MM.1S (cell line): Measurements from ENCODE around the gene ITPR1.

Experiments
- DNase-seq: peaks from one replicate; pipeline ENCODE4 v3.0.0-alpha.2; 2015
- H2AFZ ChIP-seq: fragments of 300-600 bp; sonication (generic); 2 replicates; pipeline ENCODE4 v1.6.0; 2016; ENCODE audit warnings: antibody characterized with exemption, low read length
- H3F3A ChIP-seq: fragments of 300-600 bp; sonication (generic); 2 replicates; pipeline ENCODE4 v1.6.1; 2016; ENCODE audit warnings: mild to moderate bottlenecking, antibody characterized with exemption, low read length, moderate library complexity, mixed read lengths; ENCODE audit not compliant: insufficient read depth
- H3K27ac ChIP-seq: fragments of 300-600 bp; sonication (generic); 2 replicates; pipeline ENCODE4 v1.5.1; 2016; ENCODE audit warnings: mild to moderate bottlenecking, low read length
- H3K27me3 ChIP-seq: fragments of 300-600 bp; sonication (generic); replicated peaks from 2 replicates; pipeline ENCODE4 v1.6.0; 2016; ENCODE audit warnings: low read length; ENCODE audit not compliant: insufficient read depth
- H3K36me3 ChIP-seq: fragments of 300-600 bp; sonication (generic); replicated peaks from 2 replicates; pipeline ENCODE4 v1.6.1; 2016; ENCODE audit warnings: mild to moderate bottlenecking, low read length, mixed read lengths; ENCODE audit not compliant: insufficient read depth
- H3K4me1 ChIP-seq: fragments of 300-600 bp; sonication (generic); 2 replicates; pipeline ENCODE4 v1.6.1; 2016; ENCODE audit warnings: low read length, mixed read lengths
- H3K4me2 ChIP-seq: fragments of 300-600 bp; sonication (generic); 2 replicates; pipeline ENCODE4 v1.6.0; 2016; ENCODE audit warnings: low read depth, low read length
- H3K4me3 ChIP-seq: fragments of 300-600 bp; sonication (generic); 2 replicates; pipeline ENCODE4 v1.5.1; 2016; ENCODE audit warnings: low read length, mixed read lengths
- H3K79me2 ChIP-seq: fragments of 300-600 bp; sonication (generic); 2 replicates; pipeline ENCODE4 v1.6.1; 2016; ENCODE audit warnings: mixed run types, low read length, mixed read lengths
- H3K9ac ChIP-seq: fragments of 300-600 bp; sonication (generic); 2 replicates; pipeline ENCODE4 v1.6.1; 2016; ENCODE audit warnings: low read length, mixed read lengths
- H3K9me2 ChIP-seq: fragments of 300-600 bp; sonication (generic); replicated peaks from 2 replicates; pipeline ENCODE4 v1.6.1; 2016; ENCODE audit warnings: mild to moderate bottlenecking, low read length, mixed read lengths; ENCODE audit not compliant: insufficient read depth
- H3K9me3 ChIP-seq: fragments of 300-600 bp; sonication (generic); replicated peaks from 2 replicates; pipeline ENCODE4 v1.6.1; 2016; ENCODE audit warnings: mild to moderate bottlenecking, low read length, mixed read lengths; ENCODE audit not compliant: insufficient read depth
- H4K20me1 ChIP-seq: fragments of 300-600 bp; sonication (generic); 2 replicates; pipeline ENCODE4 v1.6.1; 2016; ENCODE audit warnings: mild to moderate bottlenecking, low read length, moderate library complexity, mixed read lengths; ENCODE audit not compliant: insufficient read depth
- EZH2 ChIP-seq: fragments of 300-600 bp; sonication (generic); optimal IDR thresholded peaks from 2 replicates; pipeline ENCODE3; 2017; ENCODE audit warnings: low read depth, mild to moderate bottlenecking, antibody characterized with exemption, low read length, mixed read lengths
- EZH2phosphoT487 ChIP-seq: fragments of 300-600 bp; sonication (generic); IDR thresholded peaks from 2 replicates; pipeline ENCODE4 v1.6.1; 2018; ENCODE audit warnings: antibody characterized with exemption, low read length
- TF ChIP-seq, protein P1 (sequence below): fragments of 300-600 bp; sonication (generic); IDR thresholded peaks from 2 replicates; pipeline ENCODE4 v1.5.1; 2016; ENCODE audit warnings: antibody characterized with exemption, low read length, mixed read lengths

Gene ITPR1

DNA sequence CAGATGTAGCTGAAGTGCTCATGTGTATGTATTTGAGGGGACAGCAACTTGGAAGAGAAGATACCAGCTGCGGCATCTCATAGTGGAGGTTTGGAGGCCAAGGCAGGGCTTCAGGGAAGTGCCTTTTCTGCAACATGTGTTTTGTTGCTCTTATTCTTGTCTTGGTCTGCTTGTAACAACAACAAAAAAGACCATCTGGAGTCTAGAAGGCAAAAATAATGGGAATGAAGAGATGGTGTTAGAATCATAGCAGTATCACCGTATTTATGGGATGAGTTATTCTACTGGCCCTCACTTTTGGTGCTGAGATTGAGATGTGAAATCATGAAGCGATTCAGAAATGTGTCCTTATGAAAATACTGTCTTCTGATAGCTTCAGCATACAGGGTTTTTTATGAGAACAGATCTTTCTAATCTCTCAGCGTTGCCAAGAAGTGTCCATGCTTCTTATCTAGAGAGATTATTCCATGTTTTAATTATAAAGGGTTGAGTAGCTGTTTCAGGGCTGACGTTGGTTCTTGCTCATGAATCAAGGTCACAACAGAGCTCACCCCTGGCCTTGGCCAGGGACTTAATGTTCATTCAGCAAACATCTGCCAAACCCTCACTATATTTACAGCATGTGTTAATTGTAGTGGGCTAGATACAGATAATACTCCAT, 58.0 kb downstream of the ITPR1 start:
- no peak for TF ChIP-seq EZH2phosphoT487
- TF ChIP-seq, protein P1, sequence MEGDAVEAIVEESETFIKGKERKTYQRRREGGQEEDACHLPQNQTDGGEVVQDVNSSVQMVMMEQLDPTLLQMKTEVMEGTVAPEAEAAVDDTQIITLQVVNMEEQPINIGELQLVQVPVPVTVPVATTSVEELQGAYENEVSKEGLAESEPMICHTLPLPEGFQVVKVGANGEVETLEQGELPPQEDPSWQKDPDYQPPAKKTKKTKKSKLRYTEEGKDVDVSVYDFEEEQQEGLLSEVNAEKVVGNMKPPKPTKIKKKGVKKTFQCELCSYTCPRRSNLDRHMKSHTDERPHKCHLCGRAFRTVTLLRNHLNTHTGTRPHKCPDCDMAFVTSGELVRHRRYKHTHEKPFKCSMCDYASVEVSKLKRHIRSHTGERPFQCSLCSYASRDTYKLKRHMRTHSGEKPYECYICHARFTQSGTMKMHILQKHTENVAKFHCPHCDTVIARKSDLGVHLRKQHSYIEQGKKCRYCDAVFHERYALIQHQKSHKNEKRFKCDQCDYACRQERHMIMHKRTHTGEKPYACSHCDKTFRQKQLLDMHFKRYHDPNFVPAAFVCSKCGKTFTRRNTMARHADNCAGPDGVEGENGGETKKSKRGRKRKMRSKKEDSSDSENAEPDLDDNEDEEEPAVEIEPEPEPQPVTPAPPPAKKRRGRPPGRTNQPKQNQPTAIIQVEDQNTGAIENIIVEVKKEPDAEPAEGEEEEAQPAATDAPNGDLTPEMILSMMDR: no peak
- no peak for TF ChIP-seq EZH2
- DNase-seq: no peak
- no peak overlapping the region for H3K9ac ChIP-seq
- no peaks in the 10 kb centered on the region for H3F3A ChIP-seq
- no peaks in the 10 kb centered on the region for H3K9me2 ChIP-seq
- H3K36me3 ChIP-seq: no peaks in the 10 kb centered on the region
- no peak overlapping the region for H3K4me3 ChIP-seq
- H3K27me3 ChIP-seq: no peaks in the 10 kb centered on the region
- no peak overlapping the region for H3K27ac ChIP-seq
- H2AFZ ChIP-seq: no peak overlapping the region
- no peaks in the 10 kb centered on the region for H4K20me1 ChIP-seq
- H3K79me2 ChIP-seq: no peaks in the 10 kb centered on the region
- no peaks in the 10 kb centered on the region for H3K9me3 ChIP-seq
- H3K4me2 ChIP-seq: no peak overlapping the region
- no peaks in the 10 kb centered on the region for H3K4me1 ChIP-seq

DNA sequence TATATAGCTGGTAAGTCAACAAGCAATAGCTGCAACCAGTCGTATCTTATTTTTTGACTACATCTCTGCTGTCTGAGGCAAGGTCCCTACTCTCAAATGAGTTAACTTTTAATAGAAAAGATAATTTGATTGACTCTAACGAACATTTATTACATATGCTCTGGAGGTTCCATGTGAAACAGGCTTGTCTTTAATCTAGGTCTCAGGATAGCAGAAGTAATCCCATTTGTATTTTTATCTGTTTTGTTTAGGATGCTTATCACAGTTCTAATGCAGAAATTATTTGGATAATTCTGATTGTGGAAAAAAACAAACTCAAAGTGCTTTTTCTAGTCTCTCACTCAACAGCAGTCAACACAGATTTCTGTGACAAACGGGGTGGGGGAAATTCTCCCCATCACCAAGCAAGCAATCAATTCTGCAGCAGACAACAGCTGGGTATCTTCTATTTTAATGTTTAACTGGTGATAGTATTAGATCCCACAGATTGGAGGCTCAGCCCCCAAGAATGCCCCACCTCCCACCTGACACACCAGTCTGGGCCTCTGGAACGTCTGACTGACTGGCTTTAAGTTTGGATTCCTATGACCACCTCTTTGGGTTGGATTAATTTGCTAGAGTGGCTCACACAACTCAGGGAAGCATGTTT, 58.8 kb downstream of the ITPR1 start:
- no peaks in the 10 kb centered on the region for H3K9me2 ChIP-seq

DNA sequence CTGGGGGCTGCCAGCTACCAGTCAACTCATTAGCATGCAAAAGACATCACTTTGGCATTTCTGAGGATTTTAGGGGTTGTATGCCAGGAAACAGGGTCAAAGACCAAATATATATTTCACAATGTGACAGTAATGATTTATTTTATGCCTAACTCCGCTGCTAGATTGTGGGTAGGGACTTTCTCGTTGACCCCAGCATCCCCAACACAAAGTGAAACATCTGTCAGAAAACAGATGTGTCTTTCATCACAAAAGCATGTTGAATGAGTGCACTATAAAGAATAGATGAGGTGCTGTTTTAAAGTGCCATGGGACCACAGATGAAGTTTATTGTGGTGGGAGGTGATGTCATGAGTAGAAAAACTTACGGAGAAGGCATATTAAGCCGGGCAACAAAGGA, 59.7 kb downstream of the ITPR1 start:
- Histone ChIP-seq H3K36me3 (no peaks in the 10 kb centered on the region), H3K4me3 (no peak overlapping the region), H3K27me3 (no peaks in the 10 kb centered on the region), H3K9me3 (no peaks in the 10 kb centered on the region), H3K9ac (no peak overlapping the region), H3K9me2 (no peaks in the 10 kb centered on the region), H3F3A (no peaks in the 10 kb centered on the region), H2AFZ (no peak overlapping the region), H3K27ac (no peak overlapping the region), H3K79me2 (no peaks in the 10 kb centered on the region), H3K4me1 (no peaks in the 10 kb centered on the region), H4K20me1 (no peaks in the 10 kb centered on the region), H3K4me2 (no peak overlapping the region)
- TF ChIP-seq EZH2 (no peak), EZH2phosphoT487 (no peak)
- TF ChIP-seq, protein P1: no peak
- DNase-seq: no peak

More for the DNA sequence above, 58.8 kb downstream of the ITPR1 start:
- H3K4me1 ChIP-seq: no peaks in the 10 kb centered on the region
- no peaks in the 10 kb centered on the region for H3K36me3 ChIP-seq
- H3F3A ChIP-seq: no peaks in the 10 kb centered on the region
- H3K4me3 ChIP-seq: no peak overlapping the region
- no peak overlapping the region for H3K27ac ChIP-seq
- H3K9ac ChIP-seq: no peak overlapping the region
- H3K27me3 ChIP-seq: no peaks in the 10 kb centered on the region
- H3K9me3 ChIP-seq: no peaks in the 10 kb centered on the region
- H3K79me2 ChIP-seq: no peaks in the 10 kb centered on the region
- TF ChIP-seq EZH2phosphoT487: no peak
- TF ChIP-seq, protein P1: no peak
- TF ChIP-seq EZH2: no peak
- no peak overlapping the region for H2AFZ ChIP-seq
- no peak overlapping the region for H3K4me2 ChIP-seq
- no peaks in the 10 kb centered on the region for H4K20me1 ChIP-seq
- DNase-seq: no peak
